ENCODE data around the gene TRAF5. TPM values are rescaled to one million over a fixed set of nuclear protein-coding genes. Genes with fewer than 3 reads are reported as not detected.

Gene TRAF5
- total and polyA plus RNA-seq, 11 donors: 1.3 to 8.8 (median 2.1) TPM

GRCh38 chr1:211292411-211292810 is 34.2 kb upstream of the TRAF5 start:
- no peaks in the 10 kb centered on the region for H3K4me1 ChIP-seq
- H3K27me3 ChIP-seq: no peaks in the 10 kb centered on the region
- intact Hi-C loops (cut with DNase I): no loop called here
- 88 to 94% (median 92%) methylated on average over 2 of the region's 2 CpGs for WGBS, 4 donors
- no peak for DNase-seq
- TF ChIP-seq POLR2A (IDR thresholded peaks at IDR 0.05): no peak
- TF ChIP-seq, protein P1, sequence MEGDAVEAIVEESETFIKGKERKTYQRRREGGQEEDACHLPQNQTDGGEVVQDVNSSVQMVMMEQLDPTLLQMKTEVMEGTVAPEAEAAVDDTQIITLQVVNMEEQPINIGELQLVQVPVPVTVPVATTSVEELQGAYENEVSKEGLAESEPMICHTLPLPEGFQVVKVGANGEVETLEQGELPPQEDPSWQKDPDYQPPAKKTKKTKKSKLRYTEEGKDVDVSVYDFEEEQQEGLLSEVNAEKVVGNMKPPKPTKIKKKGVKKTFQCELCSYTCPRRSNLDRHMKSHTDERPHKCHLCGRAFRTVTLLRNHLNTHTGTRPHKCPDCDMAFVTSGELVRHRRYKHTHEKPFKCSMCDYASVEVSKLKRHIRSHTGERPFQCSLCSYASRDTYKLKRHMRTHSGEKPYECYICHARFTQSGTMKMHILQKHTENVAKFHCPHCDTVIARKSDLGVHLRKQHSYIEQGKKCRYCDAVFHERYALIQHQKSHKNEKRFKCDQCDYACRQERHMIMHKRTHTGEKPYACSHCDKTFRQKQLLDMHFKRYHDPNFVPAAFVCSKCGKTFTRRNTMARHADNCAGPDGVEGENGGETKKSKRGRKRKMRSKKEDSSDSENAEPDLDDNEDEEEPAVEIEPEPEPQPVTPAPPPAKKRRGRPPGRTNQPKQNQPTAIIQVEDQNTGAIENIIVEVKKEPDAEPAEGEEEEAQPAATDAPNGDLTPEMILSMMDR (IDR thresholded peaks at IDR 0.05): no peak
- no peak for ATAC-seq
- no peak overlapping the region for H3K4me3 ChIP-seq
- peaks cover 0 to 97% (median 92%) of the 10 kb centered on the region in 9 donors for H3K36me3 ChIP-seq
- H3K9me3 ChIP-seq: no peaks in the 10 kb centered on the region
- H3K27ac ChIP-seq: no peak overlapping the region

DNA sequence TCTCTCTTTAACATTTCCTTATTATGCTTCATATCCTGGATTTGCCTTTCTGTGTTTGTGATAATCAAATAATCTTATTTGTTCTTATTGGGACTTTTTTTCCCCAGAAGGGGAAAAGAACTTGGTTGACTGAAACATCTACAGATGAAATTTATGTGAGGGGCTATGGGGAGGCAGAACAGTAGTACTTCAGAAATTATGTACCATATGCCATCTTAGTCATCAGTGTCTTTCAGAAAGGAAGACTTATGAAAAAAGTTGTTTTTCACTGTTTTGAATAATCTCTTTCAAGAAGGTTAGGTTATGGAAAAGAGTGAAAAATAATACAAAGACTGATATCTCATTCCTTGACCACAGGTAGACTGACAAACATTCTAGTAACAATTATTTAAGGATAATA is 30.2 kb upstream of the TRAF5 start:
- DNase-seq (no peak), ATAC-seq (no peak)
- intact Hi-C loops (cut with DNase I): no loop called here
- H3K9me3 ChIP-seq: no peaks in the 10 kb centered on the region
- H3K4me1 ChIP-seq: no peaks in the 10 kb centered on the region
- no peak overlapping the region for H3K4me3 ChIP-seq
- H3K27me3 ChIP-seq: no peaks in the 10 kb centered on the region
- H3K36me3 ChIP-seq: peaks cover 0 to 100% (median 96%) of the 10 kb centered on the region in 9 donors
- no peak for TF ChIP-seq POLR2A (IDR thresholded peaks at IDR 0.05)
- TF ChIP-seq, protein P1 (IDR thresholded peaks at IDR 0.05): no peak
- no peak overlapping the region for H3K27ac ChIP-seq

DNA sequence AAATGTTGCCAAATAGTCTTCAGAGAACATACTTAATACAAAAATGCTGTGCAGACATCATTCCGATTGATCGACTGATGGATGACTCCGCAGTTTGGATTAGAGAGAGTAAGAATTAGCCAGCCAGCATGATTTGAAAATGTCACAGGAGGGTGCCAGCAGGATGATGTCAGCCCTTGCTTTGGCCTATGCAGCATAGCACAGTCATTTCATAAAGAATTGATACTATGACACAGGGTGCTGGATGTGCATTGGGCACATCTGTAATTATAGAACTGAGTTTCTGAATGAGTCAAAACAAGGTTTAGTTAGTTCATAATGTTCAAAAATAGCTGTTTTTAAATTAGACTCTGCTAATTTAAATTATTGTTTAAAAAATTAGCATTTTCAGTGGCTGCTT is 21.6 kb upstream of the TRAF5 start:
- no peaks in the 10 kb centered on the region for H3K27me3 ChIP-seq
- TF ChIP-seq POLR2A (IDR thresholded peaks at IDR 0.05): no peak
- TF ChIP-seq, protein P1 (IDR thresholded peaks at IDR 0.05): no peak
- H3K27ac ChIP-seq: peak overlapping the region in 8 of 12 donors; percentile 7 to 57 (median 48)
- peaks cover 0 to 23% (median 8%) of the 10 kb centered on the region in 12 donors for H3K4me1 ChIP-seq
- H3K36me3 ChIP-seq: peaks cover 0 to 76% (median 66%) of the 10 kb centered on the region in 9 donors
- DNase-seq (peak in 2 of 5 donors; percentile 21 to 31), ATAC-seq (peak; percentile 77 to 86 (median 80))
- intact Hi-C loops (cut with DNase I): loop anchor here in 1 of 10 donors (5.0 kb wide), 1 partner anchor 38 kb away; no protein-coding TSS in a partner anchor
- WGBS, 4 donors: 52 to 85% (median 79%) methylated on average over 3 of the region's 3 CpGs
- no peak overlapping the region for H3K4me3 ChIP-seq
- H3K9me3 ChIP-seq: no peaks in the 10 kb centered on the region

DNA sequence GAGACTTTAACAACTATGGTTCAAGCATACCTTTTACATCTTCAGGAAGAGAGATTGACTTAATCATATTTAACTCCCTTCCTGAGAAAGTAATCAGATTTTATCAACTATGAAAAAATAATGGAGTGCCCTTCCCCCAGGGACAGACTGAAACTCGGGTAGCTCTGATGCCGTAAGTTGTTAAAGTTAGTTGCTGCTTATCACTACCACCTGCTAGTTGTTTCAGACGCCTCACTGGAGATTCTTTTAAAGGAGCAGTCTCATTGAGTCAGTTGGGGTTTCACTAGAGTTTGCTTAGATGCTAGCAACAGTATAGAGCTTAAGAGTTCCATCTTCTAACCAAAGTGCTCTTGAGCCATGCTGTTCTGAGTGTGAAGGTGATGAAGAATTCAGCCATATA is 17.0 kb upstream of the TRAF5 start:
- TF ChIP-seq, protein P1 (IDR thresholded peaks at IDR 0.05): no peak
- no peak for TF ChIP-seq POLR2A (IDR thresholded peaks at IDR 0.05)
- no peak overlapping the region for H3K4me3 ChIP-seq
- intact Hi-C loops (cut with DNase I): loop anchor here in 1 of 10 donors (5.0 kb wide), 1 partner anchor 42 kb away; no protein-coding TSS in a partner anchor
- peak; percentile 38 to 79 (median 77) for ATAC-seq
- H3K4me1 ChIP-seq: peaks cover 0 to 22% (median 10%) of the 10 kb centered on the region in 12 donors
- no peaks in the 10 kb centered on the region for H3K9me3 ChIP-seq
- no peaks in the 10 kb centered on the region for H3K27me3 ChIP-seq
- DNase-seq: no peak
- 16 to 35% (median 24%) methylated on average over 3 of the region's 3 CpGs for WGBS, 4 donors
- peaks cover 0 to 70% (median 47%) of the 10 kb centered on the region in 9 donors for H3K36me3 ChIP-seq
- H3K27ac ChIP-seq: peak overlapping the region in 4 of 12 donors; percentile 3 to 39 (median 9)
